Breast epithelium (tissue), 4 donors: ENCODE data around the gene ARHGAP18. TPM values are rescaled to one million over a fixed set of nuclear protein-coding genes. Genes with fewer than 3 reads are reported as not detected.

Experiments used
- DNase-seq, 2 donors: peaks; one replicate each; pipeline ENCODE4 v3.0.0-alpha.2; 2019; ENCODE audit warnings: low spot score in 2 of 2
- H3K27ac ChIP-seq, 2 donors: fragments of 200-600 bp; sonication (generic) in 1 of 2; one replicate each; pipeline ENCODE4 v1.5.1; 2016 to 2019; ENCODE audit warnings: mild to moderate bottlenecking in 1 of 2
- H3K27me3 ChIP-seq, 2 donors: fragments of 200-600 bp; sonication (generic) in 1 of 2; one replicate each; pipeline versions ENCODE4 v1.5.1 to v1.6.0; 2017 to 2019; ENCODE audit warnings: control low read depth in 1 of 2, mild to moderate bottlenecking in 1 of 2
- H3K36me3 ChIP-seq: fragments of 200-600 bp; one replicate; pipeline ENCODE4 v1.5.1; 2019
- H3K4me1 ChIP-seq, 2 donors: fragments of 200-600 bp; sonication (generic); one replicate each; pipeline ENCODE4 v1.5.1; 2016 to 2019; ENCODE audit warnings: control low read depth in 1 of 2
- H3K4me3 ChIP-seq, 3 donors: fragments of 200-600 bp; sonication (generic); 1 replicate in 2 of 3; 2 replicates in 1 of 3; pipeline ENCODE4 v1.5.1; 2016 to 2019; ENCODE audit warnings: mild to moderate bottlenecking in 3 of 3, moderate library complexity in 2 of 3
- H3K9me3 ChIP-seq, 2 donors: fragments of 200-600 bp; sonication (generic) in 1 of 2; one replicate each; pipeline ENCODE4 v1.5.1; 2016 to 2019; ENCODE audit warnings: control low read depth in 1 of 2
- CTCF ChIP-seq, 3 donors: fragments of 450-650 bp; IDR thresholded peaks; one replicate each; pipeline ENCODE4 v1.5.1; 2016 to 2017; ENCODE audit warnings: antibody characterized with exemption in 3 of 3, mild to moderate bottlenecking in 3 of 3, moderate library complexity in 3 of 3
- POLR2A ChIP-seq: fragments of 450-650 bp; IDR thresholded peaks from one replicate; pipeline ENCODE4 v1.6.1; 2016; ENCODE audit warnings: antibody characterized with exemption, mild to moderate bottlenecking, moderate library complexity
- POLR2AphosphoS5 ChIP-seq, 3 donors: sonication (generic); formaldehyde crosslinking; IDR thresholded peaks; one replicate each; pipeline ENCODE4 v1.6.1; 2017; ENCODE audit warnings: antibody characterized with exemption in 3 of 3
- intact Hi-C: fragments of 100-400 bp; cut with DNase I; formaldehyde crosslinking; loops from one replicate; pipeline ENCODE4 v1.15.1; 2023; ENCODE audit warnings: low total_unique reads
- total RNA-seq, 3 donors: library from RNA; depleted of rRNA; stranded (reverse); fragments of >200 nt; gene quantifications; one replicate each; pipeline ENCODE4 v1.1.0, GENCODE V29; 2016

ARHGAP18 gene
- total RNA-seq, 3 donors from 2014 or later: 14.7 to 28.7 (median 24.8) TPM

DNA sequence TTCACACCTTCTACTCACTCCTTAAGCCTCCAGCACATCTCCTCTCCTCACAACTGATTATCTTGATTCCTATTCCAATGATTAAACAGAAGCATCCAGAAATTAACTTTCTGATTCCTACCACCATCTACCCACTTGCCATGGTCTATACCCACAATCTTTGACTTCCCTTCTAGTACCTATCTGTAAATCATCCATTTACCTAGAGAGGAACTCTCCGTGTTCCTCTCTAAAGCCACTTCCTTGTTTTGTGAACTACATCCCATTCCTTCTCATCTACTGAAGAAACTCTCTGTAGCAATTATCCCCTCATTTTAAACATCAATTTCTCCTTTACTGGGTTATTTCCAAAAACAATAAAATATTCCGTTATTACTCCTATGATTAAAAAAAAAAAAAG is 167.3 kb downstream of the ARHGAP18 start:
- intact Hi-C loops: loop anchor here (10.0 kb wide), 1 partner anchor 1898 kb away; no protein-coding TSS in a partner anchor
- TF ChIP-seq CTCF (IDR thresholded peaks at IDR 0.05): no peak
- no peak for TF ChIP-seq POLR2A
- TF ChIP-seq POLR2AphosphoS5 (IDR thresholded peaks at IDR 0.05): no peak
- Histone ChIP-seq H3K27me3 (no peaks in the 10 kb centered on the region), H3K36me3 (no peaks in the 10 kb centered on the region), H3K4me3 (no peak overlapping the region), H3K4me1 (no peaks in the 10 kb centered on the region), H3K9me3 (no peaks in the 10 kb centered on the region), H3K27ac (no peak overlapping the region)
- no peak for DNase-seq

- H3K27ac ChIP-seq: no peak overlapping the region
- H3K4me1 ChIP-seq: no peaks in the 10 kb centered on the region
- no peaks in the 10 kb centered on the region for H3K36me3 ChIP-seq
- no peaks in the 10 kb centered on the region for H3K9me3 ChIP-seq
- no peak for TF ChIP-seq POLR2AphosphoS5 (IDR thresholded peaks at IDR 0.05)
- no peak for DNase-seq
- intact Hi-C loops: no loop called here
- no peaks in the 10 kb centered on the region for H3K27me3 ChIP-seq
- no peak overlapping the region for H3K4me3 ChIP-seq
Measured at GRCh38 chr6:129539032-129539431, 170.9 kb downstream of the ARHGAP18 start.

DNA sequence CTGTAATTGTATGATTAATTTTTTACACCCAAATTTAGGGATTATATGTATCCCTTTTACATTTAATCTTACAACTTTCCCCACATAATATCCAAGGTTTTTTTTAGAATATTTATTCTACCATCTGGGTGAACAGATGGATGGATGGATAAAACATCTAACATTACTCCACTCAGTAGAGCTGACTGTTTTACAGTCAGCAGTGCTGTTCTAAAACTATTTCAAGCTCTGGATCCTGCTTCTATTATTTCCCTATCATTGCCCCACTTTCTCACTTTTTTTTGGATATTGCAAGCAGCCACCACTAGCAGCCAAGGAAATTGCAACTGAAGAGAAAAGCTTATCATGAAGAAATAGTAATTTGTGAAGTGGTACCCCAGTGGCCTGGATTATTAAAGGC is 173.7 kb downstream of the ARHGAP18 start:
- Histone ChIP-seq H3K4me3 (no peak overlapping the region), H3K36me3 (no peaks in the 10 kb centered on the region), H3K27ac (no peak overlapping the region), H3K4me1 (no peaks in the 10 kb centered on the region), H3K27me3 (no peaks in the 10 kb centered on the region), H3K9me3 (no peaks in the 10 kb centered on the region)
- intact Hi-C loops: no loop called here
- no peak for TF ChIP-seq POLR2AphosphoS5 (IDR thresholded peaks at IDR 0.05)
- no peak for TF ChIP-seq CTCF (IDR thresholded peaks at IDR 0.05)
- no peak for TF ChIP-seq POLR2A
- DNase-seq: no peak

- H3K36me3 ChIP-seq: no peaks in the 10 kb centered on the region
- no peaks in the 10 kb centered on the region for H3K27me3 ChIP-seq
- no peak for TF ChIP-seq POLR2AphosphoS5 (IDR thresholded peaks at IDR 0.05)
- no peak for TF ChIP-seq POLR2A
- TF ChIP-seq CTCF (IDR thresholded peaks at IDR 0.05): no peak
- no peaks in the 10 kb centered on the region for H3K9me3 ChIP-seq
- no peak for DNase-seq
- intact Hi-C loops: no loop called here
- H3K4me3 ChIP-seq: no peak overlapping the region
- no peaks in the 10 kb centered on the region for H3K4me1 ChIP-seq
- no peak overlapping the region for H3K27ac ChIP-seq
Measured at GRCh38 chr6:129534926-129535325, 175.1 kb downstream of the ARHGAP18 start.

Other genes with a start within 250 kb of the ARHGAP18 start
- gene TMEM244, start 151.1 kb upstream of the ARHGAP18 start, total RNA-seq: not detected